Upper lobe of left lung (tissue), 6 donors: ENCODE results near the gene IGF2R. TPM values are rescaled to one million over a fixed set of nuclear protein-coding genes. Genes with fewer than 3 reads are reported as not detected.
A peak's percentile ranks its signal among the peaks of the same experiment; 100 is the strongest.
"Not testable (repeated sequence)": the region's sequence is repeated elsewhere in the genome, so short reads cannot be mapped to it uniquely, and the experiment has no call there.

ENCODE experiments used
- ATAC-seq, 2 donors: fragments of 200-7000 bp; cut with Tn5 transposase; one replicate each; pipeline ENCODE4 v1.9.1; 2022; ENCODE audit warnings: mild to moderate bottlenecking in 2 of 2, moderate library complexity in 2 of 2; ENCODE audit not compliant: low FRiP score in 2 of 2
- DNase-seq, 2 donors: peaks; one replicate each; pipeline ENCODE4 v3.0.0-alpha.2; 2019 to 2020
- H3K27ac ChIP-seq, 4 donors: fragments of 200-600 bp; sonication (generic); one replicate each; pipeline ENCODE4 v1.5.1; 2016 to 2019
- H3K27me3 ChIP-seq, 4 donors: fragments of 200-600 bp; sonication (generic); one replicate each; pipeline ENCODE4 v1.5.1; 2017 to 2019
- H3K36me3 ChIP-seq, 4 donors: fragments of 200-600 bp; sonication (generic); one replicate each; pipeline ENCODE4 v1.5.1; 2016 to 2019
- H3K4me1 ChIP-seq, 4 donors: fragments of 200-600 bp; sonication (generic); one replicate each; pipeline ENCODE4 v1.5.1; 2018 to 2019
- H3K4me3 ChIP-seq, 4 donors: fragments of 200-600 bp; sonication (generic); one replicate each; pipeline ENCODE4 v1.5.1; 2017 to 2019; ENCODE audit warnings: mild to moderate bottlenecking in 2 of 4, moderate library complexity in 1 of 4
- H3K9me3 ChIP-seq, 4 donors: fragments of 200-600 bp; sonication (generic); one replicate each; pipeline ENCODE4 v1.5.1; 2018 to 2019
- CTCF ChIP-seq, 6 experiments: fragments of 450-650 bp in 4 of 6; fragments of 200-600 bp in 2 of 6; sonication (generic) in 2 of 6; IDR thresholded peaks; one replicate each; pipeline ENCODE4 v1.5.1; 2016 to 2019; ENCODE audit warnings: antibody characterized with exemption in 6 of 6
- EP300 ChIP-seq, 4 donors: sonication (generic); formaldehyde crosslinking; IDR thresholded peaks; one replicate each; pipeline ENCODE4 v1.5.1; 2017; ENCODE audit warnings: antibody characterized with exemption in 4 of 4, control low read depth in 2 of 4
- POLR2A ChIP-seq, 4 donors: fragments of 450-650 bp; IDR thresholded peaks; one replicate each; pipeline ENCODE4 v1.5.1; 2016 to 2017; ENCODE audit warnings: antibody characterized with exemption in 4 of 4, mild to moderate bottlenecking in 2 of 4
- POLR2AphosphoS5 ChIP-seq, 2 donors: sonication (generic); formaldehyde crosslinking; IDR thresholded peaks; one replicate each; pipeline ENCODE4 v1.5.1; 2017; ENCODE audit warnings: antibody characterized with exemption in 2 of 2
- WGBS, 2 donors: methylation state at CpG; one replicate each; pipeline ENCODE4 v1.1.5; 2017 to 2018; 5-methylcytosine and 5-hydroxymethylcytosine counted together
- total RNA-seq, 6 donors: library from RNA; depleted of rRNA in 4 of 6; stranded (reverse); fragments of >200 nt in 4 of 6; gene quantifications; one replicate each; pipeline versions ENCODE4 v1.1.0 to v1.2.1, GENCODE V29; 2016 to 2021
- donor health status: DM: no; HTN: no; CAD: no; lungs with moderate emphysema.
- donor health status: DM: no; HTN: yes; CAD: no; lungs with severe emphysema.

IGF2R gene
- 100 to 1,000 TPM; 103 to 150 (median 128) TPM for total RNA-seq

- Histone ChIP-seq H3K27ac (peak within 1 kb of the TSS; percentile 93 to 97 (median 94)), H3K4me3 (peak within 1 kb of the TSS; percentile 75 to 99 (median 98)), H3K36me3 (no peaks in the 10 kb centered on the region), H3K9me3 (no peaks in the 10 kb centered on the region), H3K4me1 (peaks cover 29 to 41% (median 34%) of the 10 kb centered on the region in 4 donors), H3K27me3 (no peaks in the 10 kb centered on the region)
- TF ChIP-seq EP300 (IDR thresholded peaks at IDR 0.05) (no peak), POLR2A (IDR thresholded peaks at IDR 0.05) (peak; percentile 42 to 94 (median 76)), POLR2AphosphoS5 (IDR thresholded peaks at IDR 0.05) (peak; percentile 87 to 89), CTCF (IDR thresholded peaks at IDR 0.05) (peak in 3 of 6 experiments; percentile 9 to 47 (median 27))
- ATAC-seq (peak; percentile 91 to 92), DNase-seq (peak; percentile 97 to 98)
- 3 to 13% methylated on average over 9 to 50 of the region's 68 CpGs for WGBS, 2 donors
Measured at GRCh38 chr6:159968295-159969203, at the start of gene IGF2R. Gene IGF2R (plus strand): TSS chr6:159969082. CDS start chr6:159969247, 165 bp downstream.

GRCh38 chr6:159919800-159920199, 49.1 kb upstream of the IGF2R start:
- no peak overlapping the region for H3K27ac ChIP-seq
- no peak for DNase-seq
- no peaks in the 10 kb centered on the region for H3K36me3 ChIP-seq
- no peaks in the 10 kb centered on the region for H3K27me3 ChIP-seq
- WGBS, 2 donors = 79 to 82% methylated on average over 6 of the region's 6 CpGs
- no peak overlapping the region for H3K4me3 ChIP-seq
- ATAC-seq = no peak
- H3K9me3 ChIP-seq = no peaks in the 10 kb centered on the region
- H3K4me1 ChIP-seq = no peaks in the 10 kb centered on the region
- TF ChIP-seq CTCF (IDR thresholded peaks at IDR 0.05) (no peak), POLR2AphosphoS5 (IDR thresholded peaks at IDR 0.05) (no peak)

- H3K4me1 ChIP-seq, ATAC-seq, DNase-seq, H3K27me3 ChIP-seq, H3K36me3 ChIP-seq, H3K4me3 ChIP-seq, H3K9me3 ChIP-seq, H3K27ac ChIP-seq: not testable (repeated sequence)
- 63 to 64% methylated on average over 2 of the region's 2 CpGs for WGBS, 2 donors
Measured at GRCh38 chr6:159924150-159924549, 44.7 kb upstream of the IGF2R start.

GRCh38 chr6:159926542-159927203, 42.2 kb upstream of the IGF2R start:
- Histone ChIP-seq H3K27ac (no peak overlapping the region), H3K4me3 (no peak overlapping the region), H3K36me3 (no peaks in the 10 kb centered on the region), H3K27me3 (no peaks in the 10 kb centered on the region), H3K4me1 (peaks cover 0 to 7% (median 3%) of the 10 kb centered on the region in 4 donors), H3K9me3 (no peaks in the 10 kb centered on the region)
- 86 to 94% methylated on average over 4 to 5 of the region's 5 CpGs for WGBS, 2 donors
- no peak for TF ChIP-seq POLR2AphosphoS5 (IDR thresholded peaks at IDR 0.05)
- TF ChIP-seq EP300 (IDR thresholded peaks at IDR 0.05) = no peak
- no peak for TF ChIP-seq CTCF (IDR thresholded peaks at IDR 0.05)
- no peak for TF ChIP-seq POLR2A (IDR thresholded peaks at IDR 0.05)
- ATAC-seq (no peak), DNase-seq (no peak)

GRCh38 chr6:159929819-159930218, 39.1 kb upstream of the IGF2R start:
- H3K36me3 ChIP-seq = no peaks in the 10 kb centered on the region
- 16 to 18% methylated on average over 8 of the region's 8 CpGs for WGBS, 2 donors
- no peak overlapping the region for H3K27ac ChIP-seq

More at GRCh38 chr6:159929819-159930218, 39.1 kb upstream of the IGF2R start:
- Histone ChIP-seq H3K4me3 (no peak overlapping the region), H3K27me3 (no peaks in the 10 kb centered on the region), H3K9me3 (no peaks in the 10 kb centered on the region), H3K4me1 (peaks cover 0 to 7% (median 3%) of the 10 kb centered on the region in 4 donors)
- ATAC-seq = no peak
- DNase-seq = no peak
- TF ChIP-seq POLR2AphosphoS5 (IDR thresholded peaks at IDR 0.05) (no peak), EP300 (IDR thresholded peaks at IDR 0.05) (no peak), CTCF (IDR thresholded peaks at IDR 0.05) (no peak), POLR2A (IDR thresholded peaks at IDR 0.05) (no peak)
